HepG2 (cell line): ENCODE measurements around the gene VAV2. TPM values are rescaled to one million over a fixed set of nuclear protein-coding genes. Genes with fewer than 3 reads are reported as not detected.

Source experiments
- HMGXB3 ChIP-seq: sonication (generic); formaldehyde crosslinking; IDR thresholded peaks from 2 replicates; pipeline ENCODE4 v1.4.0; 2020; ENCODE audit warnings: missing genetic modification reagents, borderline replicate concordance
- ISX ChIP-seq: sonication (generic); formaldehyde crosslinking; conservative IDR thresholded peaks from 2 replicates; pipeline ENCODE4 v1.5.0; 2020; ENCODE audit warnings: missing genetic modification reagents
- NFAT5 ChIP-seq: sonication (generic); formaldehyde crosslinking; IDR thresholded peaks from 2 replicates; pipeline ENCODE4 v1.4.0; 2020; ENCODE audit warnings: missing genetic modification reagents
- SNAPC5 ChIP-seq: sonication (generic); formaldehyde crosslinking; IDR thresholded peaks from 2 replicates; pipeline ENCODE4 v1.8.1; 2023; ENCODE audit warnings: mild to moderate bottlenecking, missing genetic modification reagents, borderline replicate concordance
- TGIF2 ChIP-seq: IDR thresholded peaks from 2 replicates; pipeline ENCODE4 v1.6.1; 2016; ENCODE audit warnings: control low read depth, missing compliant biosample characterization
- THRA ChIP-seq: sonication (generic); formaldehyde crosslinking; IDR thresholded peaks from 2 replicates; pipeline ENCODE4 v1.4.0; 2020; ENCODE audit warnings: missing genetic modification reagents, borderline replicate concordance
- ZBED4 ChIP-seq: sonication (generic); formaldehyde crosslinking; IDR thresholded peaks from 2 replicates; pipeline ENCODE4 v1.4.0; 2020; ENCODE audit warnings: missing genetic modification reagents, borderline replicate concordance
- ZHX1 ChIP-seq: sonication (generic); formaldehyde crosslinking; IDR thresholded peaks from 2 replicates; pipeline ENCODE4 v1.8.1; 2022; ENCODE audit warnings: low read depth, mild to moderate bottlenecking, missing genetic modification reagents
- ZNF230 ChIP-seq: sonication (generic); formaldehyde crosslinking; IDR thresholded peaks from 2 replicates; pipeline ENCODE4 v1.4.0; 2020; ENCODE audit warnings: mild to moderate bottlenecking, missing genetic modification reagents
- polyA plus RNA-seq, 8 experiments: library from polyadenylated mRNA; depleted of rRNA in 3 of 8; stranded (reverse) in 7 of 8; unstranded in 1 of 8; fragments of >200 nt; fragmentation: Illumina TruSeq in 4 of 8; extraction: Trizol in 4 of 8; gene quantifications; 2 replicates each; pipeline versions ENCODE4 v1.2.1 to v1.2.3, GENCODE V29; 2011 to 2016; ENCODE audit warnings: low read depth in 4 of 8, missing spikeins in 1 of 8, mixed read lengths in 1 of 8; ENCODE audit not compliant: insufficient read depth in 1 of 8
- total RNA-seq, 5 experiments: library from RNA; depleted of rRNA; stranded (reverse); fragments of >200 nt; fragmentation: Illumina TruSeq; extraction: Trizol; gene quantifications; 2 replicates each; pipeline ENCODE4 v1.2.3, GENCODE V29; 2016; ENCODE audit warnings: low read depth in 1 of 5

The VAV2 gene
- total and polyA plus RNA-seq, 2 of the 13 experiments (the other 11 are each of a cell fraction or from before 2014, with no cell fraction given), result 22.5 to 22.9 TPM

- 0 out of 2 replicates have a peak, but pooled peaks have one; percentile 61 for TF ChIP-seq ZHX1 (CRISPR knock-in tag)
- TF ChIP-seq ISX (CRISPR knock-in tag), result no peak
- no peak for TF ChIP-seq HMGXB3
- TF ChIP-seq NFAT5 (CRISPR knock-in tag), result no peak
- TF ChIP-seq ZBED4 (CRISPR knock-in tag), result peak; percentile 96; the same call in 1 of the 2 replicates
- peak; percentile 94; the same call in 1 of the 2 replicates for TF ChIP-seq THRA
- no peak for TF ChIP-seq TGIF2 (CRISPR knock-in tag)
- TF ChIP-seq ZNF230, result peak; percentile 38; the same call in 1 of the 2 replicates
- TF ChIP-seq SNAPC5 (CRISPR knock-in tag), result no peak
These were observed 223.1 kb downstream of the VAV2 start (continued) for GRCh38 chr9:133768859-133769510.
